HG03460 (cell line): ENCODE results near the gene USP14.
"Not testable (repeated sequence)": the region's sequence is repeated elsewhere in the genome, so short reads cannot be mapped to it uniquely, and the experiment has no call there.

Source experiments
- ATAC-seq: cut with Tn5 transposase; IDR thresholded peaks from one replicate; pipeline ENCODE4 v1.9.1; 2021; ENCODE audit not compliant: unreplicated experiment

The USP14 gene

DNA sequence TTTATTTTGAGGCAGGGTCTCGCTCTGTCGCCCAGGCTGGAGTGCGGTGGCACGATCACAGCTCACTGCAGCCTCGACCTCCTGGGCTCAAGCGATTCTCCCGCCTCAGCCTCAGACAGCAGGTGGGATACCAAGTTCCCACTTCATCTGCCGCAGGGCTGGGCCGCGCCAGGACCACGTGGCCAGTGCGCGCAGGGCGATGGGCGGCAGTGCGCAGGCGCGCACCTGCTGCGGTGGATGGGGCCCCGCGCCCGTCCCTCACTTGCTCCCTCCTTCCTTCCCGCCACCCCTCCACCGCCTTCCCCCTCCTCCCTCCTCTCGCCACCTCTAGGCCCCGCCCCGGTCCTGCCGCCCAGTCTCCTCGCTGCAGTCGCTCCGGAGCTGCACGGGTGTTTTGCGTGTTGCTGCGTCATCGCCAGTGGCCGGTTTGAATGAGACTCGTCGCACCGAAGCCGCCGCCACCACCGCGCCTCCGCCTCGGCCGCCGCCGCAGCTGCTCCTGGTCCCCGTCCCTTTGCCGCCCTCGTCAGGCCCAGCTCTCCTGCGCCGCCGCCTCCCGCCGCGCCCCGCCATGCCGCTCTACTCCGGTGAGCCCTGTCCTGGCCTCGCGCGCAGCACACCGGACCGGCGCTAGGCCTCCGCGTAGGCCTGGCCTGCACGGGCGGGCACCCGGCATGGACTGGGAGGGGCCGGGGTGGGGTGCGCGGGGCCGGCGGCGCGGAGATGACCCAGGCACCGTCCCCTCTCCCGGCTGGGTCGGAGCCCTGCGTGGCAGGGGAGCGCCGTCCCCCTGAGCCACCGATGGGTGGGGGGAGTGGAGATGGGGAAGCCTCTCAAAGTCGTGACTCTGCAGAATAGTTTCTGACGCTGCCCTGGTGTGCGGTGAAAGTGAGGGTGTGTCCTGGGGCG lies at the start of gene USP14:
TSS of gene USP14 (plus strand) at position 430 of the 909 bp plus-strand sequence. CDS start at position 572, 142 bp downstream.
- peak; percentile 91 for ATAC-seq

DNA sequence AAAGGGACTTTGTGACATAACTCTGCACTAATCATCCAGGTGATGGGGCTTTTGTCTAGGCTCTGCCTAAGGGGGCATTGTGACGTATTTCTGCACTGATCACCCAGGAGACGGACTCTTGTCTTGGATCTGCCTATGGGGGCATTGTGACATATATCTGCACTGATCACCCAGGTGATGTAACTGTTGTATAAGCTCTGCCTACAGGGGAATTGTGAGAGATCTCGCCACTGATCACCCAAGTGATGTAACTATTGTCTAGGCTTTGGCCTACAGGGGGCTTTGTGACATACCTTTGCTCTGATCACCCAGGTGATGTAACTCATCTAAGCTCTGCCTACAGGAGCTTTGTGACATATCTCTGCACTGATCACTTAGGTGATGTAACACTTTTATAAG lies 49.7 kb upstream of the USP14 start:
- peak; percentile 7 for ATAC-seq

GRCh38 chr18:109130-109921 lies 49.0 kb upstream of the USP14 start:
- not testable (repeated sequence) for ATAC-seq

DNA sequence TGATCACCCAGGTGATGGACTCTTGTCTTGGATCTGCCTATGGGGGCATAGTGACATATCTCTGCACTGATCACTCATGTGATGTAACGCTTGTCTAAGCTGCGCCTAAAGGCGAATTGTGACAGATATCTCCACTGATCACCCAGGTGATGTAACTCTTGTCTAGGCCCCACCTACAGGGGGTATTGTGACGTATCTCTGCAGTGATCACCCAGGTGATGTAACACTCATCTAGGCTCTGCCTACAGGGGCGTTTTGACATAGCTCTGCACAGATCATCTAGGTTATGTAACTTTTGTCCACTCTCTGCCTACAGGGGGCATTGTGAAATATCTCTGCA lies 48.5 kb upstream of the USP14 start:
- not testable (repeated sequence) for ATAC-seq

DNA sequence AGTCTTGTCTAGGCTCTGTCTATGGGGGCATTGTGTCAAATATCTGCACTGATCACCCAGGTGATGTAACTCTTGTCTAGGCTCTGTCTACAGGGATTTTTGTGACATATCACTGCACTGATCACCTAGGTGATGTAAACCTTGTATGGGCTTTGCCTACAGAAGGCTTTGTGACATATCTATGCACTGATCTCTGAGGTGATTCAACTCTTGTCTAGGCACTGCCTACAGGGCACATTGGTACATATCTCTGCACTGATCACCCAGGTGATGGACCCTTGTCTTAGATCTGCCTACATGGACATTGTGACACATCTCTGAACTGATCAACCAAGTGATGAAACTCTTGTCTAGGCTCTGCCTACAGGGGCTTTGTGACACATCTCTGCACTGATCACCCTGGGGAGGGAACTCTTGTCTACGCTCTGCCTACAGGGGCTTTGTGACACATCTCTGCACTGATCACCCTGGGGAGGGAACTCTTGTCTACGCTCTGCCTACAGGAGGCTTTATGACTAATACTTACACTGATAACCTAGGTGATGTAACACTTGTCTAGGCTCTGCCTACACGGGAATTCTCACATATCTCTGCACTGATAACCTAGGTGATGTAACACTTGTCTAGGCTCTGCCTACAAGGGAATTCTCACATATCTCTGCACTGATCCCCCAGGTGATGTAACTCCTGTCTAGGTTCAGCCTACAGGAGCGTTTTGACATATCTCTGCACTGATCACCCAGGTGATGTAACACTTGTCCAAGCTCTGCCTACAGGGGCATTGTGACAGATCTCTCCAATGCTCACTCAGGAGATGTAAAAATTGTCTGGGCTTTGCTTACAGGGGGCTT lies 47.8 kb upstream of the USP14 start:
- not testable (repeated sequence) for ATAC-seq

DNA sequence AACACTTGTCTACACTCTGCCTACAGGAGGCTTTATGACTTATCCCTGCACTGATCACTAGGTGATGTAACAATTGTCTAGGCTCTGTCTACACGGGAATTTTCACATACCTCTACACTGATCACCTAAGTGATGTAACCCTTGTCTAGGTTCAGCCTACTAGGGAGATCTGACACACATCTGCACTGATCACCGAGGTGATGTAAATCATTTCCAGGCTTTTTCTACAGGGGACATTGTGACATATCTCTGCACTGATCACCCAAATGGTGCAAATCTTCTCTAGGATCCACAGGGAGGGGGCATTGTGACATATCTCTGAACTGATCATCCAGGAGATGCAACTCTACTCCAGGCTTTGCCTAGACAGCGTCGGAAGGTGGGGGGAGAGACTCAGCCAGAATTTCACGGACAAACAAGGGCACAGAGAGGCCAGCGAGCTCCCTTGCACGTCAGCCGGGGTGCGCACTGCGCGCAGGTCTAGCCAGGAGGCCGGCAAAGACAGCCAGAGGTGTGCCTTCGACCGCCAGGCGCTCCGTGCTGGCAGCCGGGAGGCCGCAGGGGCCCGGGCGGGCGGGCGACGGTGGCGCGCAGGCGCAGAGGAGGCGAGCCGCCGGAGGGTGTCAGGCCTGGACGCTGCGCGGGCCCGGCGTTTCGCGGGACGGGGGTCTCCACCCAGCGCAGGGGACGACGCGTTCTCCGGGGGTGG lies 46.9 kb upstream of the USP14 start:
- no peak for ATAC-seq

- ATAC-seq, result not testable (repeated sequence)
Observed at GRCh38 chr18:112015-112733, 46.2 kb upstream of the USP14 start.

DNA sequence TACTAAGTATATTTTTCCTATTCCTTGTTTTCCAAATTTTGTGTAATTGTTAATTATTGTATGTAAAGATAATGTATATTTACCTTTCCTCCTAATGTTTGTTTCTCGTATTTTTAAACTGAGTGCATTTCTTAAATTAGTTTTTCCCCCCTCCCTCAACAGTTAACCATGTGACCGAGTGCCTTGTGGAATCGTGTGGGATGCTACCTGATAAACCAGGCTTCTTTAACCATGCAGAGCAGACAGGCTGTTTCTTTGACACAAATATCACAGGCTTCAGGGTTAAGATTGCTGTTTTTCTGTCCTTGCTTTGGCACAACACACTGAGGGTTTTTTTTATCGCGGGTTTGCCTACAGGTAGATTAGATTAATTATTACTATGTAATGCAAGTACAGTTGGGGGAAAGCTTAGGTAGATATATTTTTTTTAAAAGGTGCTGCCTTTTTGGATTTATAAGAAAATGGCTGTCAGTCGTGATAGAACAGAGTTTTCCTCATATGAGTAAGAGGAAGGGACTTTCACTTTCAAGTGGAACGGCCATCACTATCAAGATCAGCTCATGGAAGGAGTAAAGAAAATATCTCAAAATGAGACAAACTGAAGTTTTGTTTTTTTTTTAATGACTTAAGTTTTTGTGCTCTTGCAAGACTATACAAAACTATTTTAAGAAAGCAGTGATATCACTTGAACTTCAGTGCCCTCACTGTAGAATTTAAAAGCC lies 37.7 kb upstream of the USP14 start:
- not testable (repeated sequence) for ATAC-seq

DNA sequence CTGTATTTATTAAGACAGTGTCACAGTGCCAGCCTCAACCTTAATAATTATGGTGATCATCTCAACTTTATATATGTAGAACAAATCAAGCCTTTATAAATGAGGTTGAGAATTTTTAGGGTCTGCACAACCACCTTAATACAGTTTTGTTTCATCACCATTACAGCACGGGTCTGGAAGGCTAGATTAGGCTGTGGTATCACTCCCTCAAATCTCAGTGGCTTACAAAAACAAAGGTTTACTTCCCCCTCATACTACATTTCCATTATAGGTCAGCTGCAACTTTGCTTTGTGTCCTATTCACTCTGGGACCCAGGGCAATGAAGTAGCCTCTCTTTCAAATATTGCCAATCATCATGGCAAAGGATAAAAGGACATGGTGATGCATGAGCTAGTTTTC lies 23.3 kb upstream of the USP14 start:
- ATAC-seq, result no peak

DNA sequence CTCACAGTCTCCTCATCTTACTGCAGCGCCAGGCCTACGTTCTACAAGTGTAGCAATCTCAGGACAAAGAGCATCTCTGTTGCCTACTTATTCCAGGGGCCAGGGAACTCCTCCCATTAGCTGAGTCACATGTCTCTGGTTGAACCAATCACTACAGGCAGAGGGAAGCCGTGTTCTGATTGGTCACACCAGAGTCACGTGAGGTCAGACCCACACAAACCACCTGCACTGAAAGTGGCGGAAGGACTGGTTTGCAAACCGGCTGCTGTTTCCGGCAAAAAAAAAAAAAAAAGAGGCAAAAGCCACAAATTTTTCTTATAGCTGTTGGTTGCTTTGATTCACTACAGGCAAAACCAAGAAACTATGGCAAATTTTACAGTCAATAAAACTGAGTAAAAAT lies 21.9 kb upstream of the USP14 start:
- no peak for ATAC-seq

DNA sequence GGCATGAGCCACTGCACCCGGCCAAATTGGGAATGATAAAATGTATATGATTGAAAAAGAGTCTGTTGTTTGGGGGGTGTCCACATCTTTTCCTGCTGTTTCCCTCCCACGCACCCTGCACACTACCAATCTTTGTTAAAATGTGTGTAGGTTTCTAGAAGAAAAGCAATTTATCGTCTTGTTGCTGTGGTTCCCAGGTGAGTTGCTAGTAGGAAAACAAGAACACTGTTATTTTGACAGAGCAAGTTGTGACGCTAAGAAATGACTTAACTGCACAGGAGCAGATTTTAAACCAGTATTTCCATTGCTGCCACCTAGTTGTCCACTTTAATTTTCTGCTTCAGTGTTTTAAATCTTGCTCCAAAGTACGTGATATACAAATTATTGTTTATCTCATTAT lies 21.0 kb upstream of the USP14 start:
- no peak for ATAC-seq

GRCh38 chr18:140670-141266 lies 17.6 kb upstream of the USP14 start:
- ATAC-seq, result no peak

- ATAC-seq, result not testable (repeated sequence)
Observed at GRCh38 chr18:142624-143296, 15.6 kb upstream of the USP14 start.

GRCh38 chr18:148841-149240 lies 9.5 kb upstream of the USP14 start:
- ATAC-seq, result no peak

- ATAC-seq, result no peak
Observed at GRCh38 chr18:154151-154550, 4.2 kb upstream of the USP14 start.

GRCh38 chr18:155688-156087 lies 2.7 kb upstream of the USP14 start:
- no peak for ATAC-seq

GRCh38 chr18:156514-157230 lies 1.7 kb upstream of the USP14 start:
- ATAC-seq, result no peak
